Measurements from ENCODE around the gene GSK3A. TPM values are rescaled to one million over a fixed set of nuclear protein-coding genes. Genes with fewer than 3 reads are reported as not detected.
"Not testable (repeated sequence)": the region's sequence is repeated elsewhere in the genome, so short reads cannot be mapped to it uniquely, and the experiment has no call there.

The GSK3A gene
- total and polyA plus RNA-seq, 9 donors, result 11.6 to 51.6 (median 42.7) TPM

- Histone ChIP-seq H3K4me1 (ENCODE audit: control insufficient read depth, insufficient read depth, low read length) (peaks cover 26% of the 10 kb centered on the region), H3K27ac (ENCODE audit: low read length) (peak within 1 kb of the TSS; percentile 100), H3K27me3 (ENCODE audit: control insufficient read depth, insufficient read depth, low read length) (no peaks in the 10 kb centered on the region), H3K36me3 (ENCODE audit: control insufficient read depth, insufficient read depth, low read length) (peaks cover 24% of the 10 kb centered on the region), H3K4me3 (ENCODE audit: low read length) (peak within 1 kb of the TSS; percentile 84), H3K9me3 (replicated peaks; ENCODE audit: control insufficient read depth, low read depth, low read length) (no peaks in the 10 kb centered on the region)
- peak; percentile 100 for DNase-seq
- WGBS (ENCODE audit: insufficient coverage), result 0% methylated on average over 33 of the region's 52 CpGs
Measured at GRCh38 chr19:42268704-42269477, 26.5 kb upstream of the GSK3A start, which contains the start of gene CIC. Gene CIC (plus strand): TSS chr19:42269252. CDS start chr19:42271784, 2,532 bp downstream.

DNA sequence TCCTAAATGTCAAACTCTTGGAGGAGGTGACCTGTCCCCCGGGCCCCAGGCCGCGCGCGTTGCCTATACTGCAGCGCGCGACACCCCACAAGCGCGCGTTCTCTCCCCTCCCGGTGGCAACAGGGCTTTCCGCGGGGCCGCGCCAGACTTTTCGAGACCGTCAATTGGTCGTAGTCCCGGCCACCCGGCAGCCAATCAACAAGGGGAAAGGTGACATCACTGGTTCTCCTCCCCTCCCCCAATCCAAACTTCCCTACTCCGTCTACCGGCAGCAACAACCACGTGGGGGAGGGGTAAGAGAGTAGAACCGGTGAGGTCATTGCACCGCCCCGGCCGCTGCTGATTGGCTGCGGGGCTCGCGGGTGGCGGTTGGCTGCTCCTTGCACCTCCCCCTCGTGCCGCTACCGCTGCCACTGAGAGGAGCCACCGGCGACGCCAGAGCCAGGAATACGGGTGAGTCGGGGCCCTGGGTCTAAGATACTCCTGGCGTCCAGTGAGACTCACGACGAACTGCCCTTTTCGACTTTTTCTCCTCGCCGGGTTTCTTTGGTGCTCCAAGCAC, 25.8 kb upstream of the GSK3A start:
- Histone ChIP-seq H3K9me3 (replicated peaks; ENCODE audit: control insufficient read depth, low read depth, low read length) (no peaks in the 10 kb centered on the region), H3K4me3 (ENCODE audit: low read length) (peak overlapping the region; percentile 84), H3K4me1 (ENCODE audit: control insufficient read depth, insufficient read depth, low read length) (peaks cover 26% of the 10 kb centered on the region), H3K36me3 (ENCODE audit: control insufficient read depth, insufficient read depth, low read length) (peaks cover 18% of the 10 kb centered on the region), H3K27me3 (ENCODE audit: control insufficient read depth, insufficient read depth, low read length) (no peaks in the 10 kb centered on the region), H3K27ac (ENCODE audit: low read length) (peak overlapping the region; percentile 100)
- peak; percentile 100 for DNase-seq
- 0% methylated on average over 41 of the region's 46 CpGs for WGBS (ENCODE audit: insufficient coverage)

- H3K4me1 ChIP-seq (ENCODE audit: control insufficient read depth, insufficient read depth, low read length), result peaks cover 26% of the 10 kb centered on the region
- H3K36me3 ChIP-seq (ENCODE audit: control insufficient read depth, insufficient read depth, low read length), result peaks cover 12% of the 10 kb centered on the region
- H3K9me3 ChIP-seq (replicated peaks; ENCODE audit: control insufficient read depth, low read depth, low read length), result no peaks in the 10 kb centered on the region
- H3K27ac ChIP-seq (ENCODE audit: low read length), result peak overlapping the region; percentile 100
- DNase-seq, result no peak
- H3K4me3 ChIP-seq (ENCODE audit: low read length), result peak overlapping the region; percentile 84
- H3K27me3 ChIP-seq (ENCODE audit: control insufficient read depth, insufficient read depth, low read length), result no peaks in the 10 kb centered on the region
- 3% methylated on average over 8 of the region's 13 CpGs for WGBS (ENCODE audit: insufficient coverage)
Measured at GRCh38 chr19:42267644-42268141, 25.3 kb upstream of the GSK3A start.

- peak; percentile 2 for DNase-seq
- H3K9me3 ChIP-seq (replicated peaks; ENCODE audit: control insufficient read depth, low read depth, low read length); H3K36me3 ChIP-seq (ENCODE audit: control insufficient read depth, insufficient read depth, low read length); H3K27me3 ChIP-seq (ENCODE audit: control insufficient read depth, insufficient read depth, low read length); H3K4me3 ChIP-seq (ENCODE audit: low read length): not testable (repeated sequence)
- 83% methylated on average over 2 of the region's 25 CpGs for WGBS (ENCODE audit: insufficient coverage)
- H3K4me1 ChIP-seq (ENCODE audit: control insufficient read depth, insufficient read depth, low read length), result peaks cover 26% of the 10 kb centered on the region
- H3K27ac ChIP-seq (ENCODE audit: low read length), result peak overlapping the region; percentile 100
Measured at GRCh38 chr19:42266928-42267603, 24.7 kb upstream of the GSK3A start.

DNA sequence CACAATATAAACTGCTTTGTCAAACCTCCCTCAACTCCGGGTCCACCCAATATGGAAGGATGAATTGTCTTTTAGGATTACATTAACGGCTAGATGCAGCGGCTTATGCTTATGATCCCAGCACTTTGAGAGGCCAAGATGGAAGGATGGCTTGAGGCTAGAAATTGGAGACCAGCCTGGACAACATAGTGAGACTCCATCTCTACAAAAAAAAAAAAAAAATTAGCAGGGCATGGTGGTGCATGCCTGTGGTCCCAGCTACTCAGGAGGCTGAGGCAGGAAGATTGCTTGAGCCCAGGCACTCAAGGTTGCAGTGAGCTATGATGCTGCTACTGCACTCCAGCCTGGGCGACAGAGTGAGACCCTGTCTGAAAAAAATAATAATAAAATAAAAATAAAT, 23.7 kb upstream of the GSK3A start:
- not testable (repeated sequence) for H3K36me3 ChIP-seq (ENCODE audit: control insufficient read depth, insufficient read depth, low read length); H3K4me3 ChIP-seq (ENCODE audit: low read length); H3K27ac ChIP-seq (ENCODE audit: low read length); DNase-seq; H3K27me3 ChIP-seq (ENCODE audit: control insufficient read depth, insufficient read depth, low read length); H3K9me3 ChIP-seq (replicated peaks; ENCODE audit: control insufficient read depth, low read depth, low read length)
- no CpG with 5 or more reads among the region's 4 CpGs for whole genome bisulfite sequencing (ENCODE audit: insufficient coverage)
- peaks cover 21% of the 10 kb centered on the region for H3K4me1 ChIP-seq (ENCODE audit: control insufficient read depth, insufficient read depth, low read length)

- Histone ChIP-seq H3K36me3 (ENCODE audit: control insufficient read depth, insufficient read depth, low read length) (no peaks in the 10 kb centered on the region), H3K27ac (ENCODE audit: low read length) (no peak overlapping the region), H3K27me3 (ENCODE audit: control insufficient read depth, insufficient read depth, low read length) (no peaks in the 10 kb centered on the region), H3K9me3 (replicated peaks; ENCODE audit: control insufficient read depth, low read depth, low read length) (no peaks in the 10 kb centered on the region), H3K4me3 (ENCODE audit: low read length) (no peak overlapping the region), H3K4me1 (ENCODE audit: control insufficient read depth, insufficient read depth, low read length) (peaks cover 2% of the 10 kb centered on the region)
- WGBS (ENCODE audit: insufficient coverage), result no CpG with 5 or more reads among the region's 3 CpGs
- no peak for DNase-seq
Measured at GRCh38 chr19:42261763-42262162, 19.4 kb upstream of the GSK3A start.

GRCh38 chr19:42257842-42258241, 15.4 kb upstream of the GSK3A start:
- not testable (repeated sequence) for H3K27me3 ChIP-seq (ENCODE audit: control insufficient read depth, insufficient read depth, low read length); H3K27ac ChIP-seq (ENCODE audit: low read length); H3K9me3 ChIP-seq (replicated peaks; ENCODE audit: control insufficient read depth, low read depth, low read length); DNase-seq; H3K36me3 ChIP-seq (ENCODE audit: control insufficient read depth, insufficient read depth, low read length); H3K4me3 ChIP-seq (ENCODE audit: low read length)
- 83% methylated on average over 2 of the region's 3 CpGs for WGBS (ENCODE audit: insufficient coverage)
- peaks cover 14% of the 10 kb centered on the region for H3K4me1 ChIP-seq (ENCODE audit: control insufficient read depth, insufficient read depth, low read length)

DNA sequence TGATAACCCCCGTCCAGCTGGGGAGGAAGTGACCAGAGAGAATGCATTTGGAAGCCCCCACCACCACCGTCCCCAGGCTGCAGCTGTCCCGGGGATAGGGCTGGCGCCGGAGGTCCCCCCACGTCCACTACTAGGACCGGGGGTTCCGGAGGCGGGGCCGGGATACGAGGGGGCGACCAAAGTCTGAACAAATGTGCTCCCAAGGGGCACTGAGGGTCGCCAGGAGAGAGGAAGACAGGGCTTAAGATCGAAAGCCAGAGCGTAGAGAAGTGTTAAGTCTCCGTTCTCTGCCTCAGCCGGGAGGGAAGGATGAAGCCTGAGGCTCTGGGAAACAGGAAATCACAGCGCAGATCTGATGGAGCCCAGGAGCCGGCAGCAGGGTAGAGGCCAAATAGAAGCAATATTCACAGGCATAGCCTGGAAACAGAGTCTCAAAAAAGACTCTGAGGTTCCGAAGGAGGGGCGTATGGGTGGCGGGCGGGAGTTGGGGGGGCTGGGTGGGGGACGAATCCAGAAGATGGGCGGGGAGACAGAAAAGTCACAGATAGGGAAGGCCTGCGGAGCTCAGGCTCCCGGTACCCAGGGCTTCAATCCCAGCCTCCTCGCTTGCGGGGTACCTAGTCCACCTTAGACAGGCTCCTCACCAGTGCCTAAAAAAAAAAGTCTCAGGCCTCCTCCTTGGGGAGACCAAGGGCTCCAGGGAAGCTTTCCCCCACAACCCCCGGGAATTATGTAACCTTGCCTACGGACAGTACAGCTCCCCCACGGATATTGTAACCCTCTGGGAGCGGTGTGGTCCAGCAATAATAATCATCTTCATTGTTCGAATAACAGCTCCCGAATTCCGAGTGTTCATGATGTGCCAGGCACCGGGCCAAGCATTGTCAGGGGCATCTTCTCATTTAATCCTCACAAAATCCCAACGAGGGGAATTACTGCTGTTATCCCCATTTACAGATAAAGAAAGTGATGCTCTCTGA, 13.7 kb upstream of the GSK3A start:
- 1% methylated on average over 28 of the region's 38 CpGs for WGBS (ENCODE audit: insufficient coverage)
- peak overlapping the region; percentile 99 for H3K27ac ChIP-seq (ENCODE audit: low read length)
- H3K4me1 ChIP-seq (ENCODE audit: control insufficient read depth, insufficient read depth, low read length), result peaks cover 31% of the 10 kb centered on the region
- no peaks in the 10 kb centered on the region for H3K36me3 ChIP-seq (ENCODE audit: control insufficient read depth, insufficient read depth, low read length)
- peak overlapping the region; percentile 61 for H3K4me3 ChIP-seq (ENCODE audit: low read length)
- no peaks in the 10 kb centered on the region for H3K27me3 ChIP-seq (ENCODE audit: control insufficient read depth, insufficient read depth, low read length)
- peak; percentile 91 for DNase-seq
- H3K9me3 ChIP-seq (replicated peaks; ENCODE audit: control insufficient read depth, low read depth, low read length), result no peaks in the 10 kb centered on the region

DNA sequence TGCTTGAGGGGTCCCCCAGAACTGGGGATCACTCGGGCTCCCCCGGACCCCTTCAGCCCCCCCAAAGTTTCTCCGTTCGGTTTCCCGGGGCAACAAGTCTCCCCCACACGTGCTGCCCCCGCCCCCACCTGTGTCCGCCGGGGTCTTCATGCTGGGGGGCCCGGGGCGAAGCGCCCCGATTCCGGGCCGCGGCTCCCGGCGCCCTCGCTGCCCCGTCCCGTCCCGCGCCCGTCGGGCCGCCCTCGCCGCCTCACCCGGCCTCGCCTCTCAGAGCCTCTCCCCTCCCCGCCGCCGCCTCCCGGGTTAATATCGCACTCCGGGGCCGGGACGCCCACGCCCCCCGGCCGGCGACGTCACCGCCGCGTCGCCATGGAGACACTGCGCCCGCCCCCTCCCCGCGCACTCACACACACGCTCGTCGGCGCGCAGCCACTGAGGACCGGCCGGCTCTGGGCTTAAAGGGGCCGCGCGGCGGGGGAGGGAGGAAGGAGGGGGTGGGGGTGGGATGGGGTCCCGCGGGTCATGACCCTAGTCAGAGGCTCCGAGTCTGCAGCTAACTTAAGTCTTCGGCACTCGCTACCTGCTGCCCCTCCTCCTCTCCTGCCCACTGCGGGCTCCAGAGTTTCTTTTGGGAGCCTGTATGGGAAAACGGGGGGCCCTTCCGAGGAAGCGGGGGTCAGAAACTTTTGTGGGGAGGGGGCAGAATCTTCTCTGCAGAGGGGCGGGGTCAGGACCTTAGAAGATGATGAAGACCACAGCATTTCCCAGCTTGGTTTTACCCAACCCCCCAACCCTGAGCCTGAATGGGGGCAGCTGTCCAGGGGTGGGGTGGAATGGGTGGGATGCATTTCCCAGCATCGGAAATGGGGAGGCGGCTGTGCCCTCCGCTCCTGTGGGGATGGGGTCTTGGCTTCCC, 12.7 kb upstream of the GSK3A start, which contains the start of gene ERF:
ERF (minus strand) TSS at position 279 of the 916 bp plus-strand sequence; CDS start at position 150, 129 bp downstream.
- under 1% methylated on average over 47 of the region's 75 CpGs for WGBS (ENCODE audit: insufficient coverage)
- Histone ChIP-seq H3K36me3 (ENCODE audit: control insufficient read depth, insufficient read depth, low read length) (peaks cover under 1% of the 10 kb centered on the region), H3K9me3 (replicated peaks; ENCODE audit: control insufficient read depth, low read depth, low read length) (no peaks in the 10 kb centered on the region), H3K4me3 (ENCODE audit: low read length) (peak within 1 kb of the TSS; percentile 99), H3K27ac (ENCODE audit: low read length) (peak within 1 kb of the TSS; percentile 99), H3K27me3 (ENCODE audit: control insufficient read depth, insufficient read depth, low read length) (no peaks in the 10 kb centered on the region), H3K4me1 (ENCODE audit: control insufficient read depth, insufficient read depth, low read length) (peaks cover 41% of the 10 kb centered on the region)
- peak; percentile 97 for DNase-seq
